Measurements from ENCODE around the gene C8A. TPM values are rescaled to one million over a fixed set of nuclear protein-coding genes. Genes with fewer than 3 reads are reported as not detected.

The C8A gene
- total RNA-seq (under 1 TPM in 1 of 10 donors, not detected in 9; 0.09 TPM), polyA plus RNA-seq (not detected)
- long read RNA-seq, donor 1 = 0 reads
- long read RNA-seq, donor 2 = 0 reads
- long read RNA-seq, donor 3 = 0 reads

DNA sequence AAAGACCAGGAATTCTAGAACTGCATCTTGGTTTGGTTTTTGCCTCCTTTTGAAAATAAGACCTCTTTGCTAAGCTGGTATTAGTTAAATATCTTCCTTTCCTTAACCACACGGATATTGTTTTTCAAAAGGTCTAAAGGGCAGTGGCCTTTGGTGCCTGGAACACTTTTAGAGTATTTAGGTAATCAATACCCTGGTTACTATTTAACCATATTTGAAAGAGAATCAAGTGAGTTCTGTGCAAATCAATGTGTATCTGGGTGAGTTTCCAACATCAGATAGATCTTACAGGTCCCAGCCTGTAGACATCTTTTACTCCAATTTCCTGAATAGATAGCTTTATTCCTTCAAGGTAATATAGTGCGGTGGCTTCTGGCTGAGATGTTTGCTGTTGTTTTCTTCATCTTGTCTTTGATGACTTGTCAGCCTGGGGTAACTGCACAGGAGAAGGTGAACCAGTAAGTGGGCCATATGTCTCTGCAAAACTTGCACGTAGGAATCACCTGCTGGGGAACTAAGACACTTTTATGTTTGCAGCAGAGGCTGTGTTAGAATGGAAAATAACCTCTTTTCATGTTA lies at the start of gene C8A:
Gene C8A, plus strand, starts transcription at position 277 of the 579 bp plus-strand sequence. Its CDS starts 105 bp downstream, at position 382.
- no peaks in the 10 kb centered on the region for H3K4me1 ChIP-seq
- no peak within 1 kb of the TSS for H3K4me3 ChIP-seq
- intact Hi-C loops (cut with DNase I) = loop anchor here in 1 of 10 donors (10.0 kb wide), 1 partner anchor 110 kb away; the partner anchor contains the start of gene C8B
- 77 to 85% methylated on average over 3 of the region's 3 CpGs for WGBS, 2 donors
- no peaks in the 10 kb centered on the region for H3K36me3 ChIP-seq
- ATAC-seq (no peak), DNase-seq (no peak)
- H3K27ac ChIP-seq = no peak within 1 kb of the TSS
- no peak for TF ChIP-seq CTCF (IDR thresholded peaks at IDR 0.05)
- peaks cover 0 to 4% (median 0%) of the 10 kb centered on the region in 7 donors for H3K27me3 ChIP-seq
- no peaks in the 10 kb centered on the region for H3K9me3 ChIP-seq

DNA sequence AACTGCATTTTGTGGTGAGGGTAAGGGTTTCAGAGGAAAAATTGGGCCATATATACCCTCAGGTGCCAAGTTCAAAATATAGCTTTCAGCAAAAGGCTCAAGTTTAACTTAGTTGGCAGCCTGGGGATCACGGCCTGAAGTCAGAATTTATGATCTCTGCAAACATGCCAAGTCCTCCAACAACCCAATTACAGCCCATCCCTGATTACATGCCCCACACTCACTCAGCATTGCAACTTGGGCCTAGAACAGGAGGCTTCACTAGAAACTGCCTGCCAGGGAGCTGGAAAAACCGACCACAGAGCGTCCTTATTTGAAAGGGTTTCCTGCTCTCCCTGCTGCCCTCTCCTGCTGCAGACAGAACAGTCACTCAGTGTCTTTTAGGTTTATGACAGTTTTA lies 47.8 kb upstream of the C8A start:
- TF ChIP-seq CTCF (IDR thresholded peaks at IDR 0.05) = peak in 3 of 9 donors; percentile 9 to 35 (median 28)
- intact Hi-C loops (cut with DNase I) = loop anchor here in 1 of 10 donors (10.0 kb wide), 1 partner anchor 162 kb away; the partner anchor contains the start of gene PRKAA2
- Histone ChIP-seq H3K4me3 (no peak overlapping the region), H3K4me1 (peaks cover 0 to 53% (median 12%) of the 10 kb centered on the region in 9 donors), H3K36me3 (no peaks in the 10 kb centered on the region), H3K27me3 (peaks cover 0 to 4% (median 0%) of the 10 kb centered on the region in 7 donors), H3K27ac (peak overlapping the region in 9 of 10 donors; percentile 9 to 65 (median 54)), H3K9me3 (no peaks in the 10 kb centered on the region)
- DNase-seq = no peak
- 40 to 41% methylated on average over 3 of the region's 3 CpGs for WGBS, 2 donors
- ATAC-seq = peak in 5 of 8 donors; percentile 41 to 55 (median 50)

GRCh38 chr1:56808410-56808809 lies 46.2 kb upstream of the C8A start:
- peak overlapping the region in 4 of 10 donors; percentile 26 to 65 (median 52) for H3K27ac ChIP-seq
- WGBS, 2 donors = 79 to 80% methylated on average over 1 of the region's 1 CpG
- H3K36me3 ChIP-seq = no peaks in the 10 kb centered on the region
- ATAC-seq (no peak), DNase-seq (no peak)
- no peaks in the 10 kb centered on the region for H3K9me3 ChIP-seq
- H3K4me3 ChIP-seq = no peak overlapping the region
- TF ChIP-seq CTCF (IDR thresholded peaks at IDR 0.05) = no peak
- H3K4me1 ChIP-seq = peaks cover 0 to 63% (median 12%) of the 10 kb centered on the region in 9 donors
- peaks cover 0 to 8% (median 0%) of the 10 kb centered on the region in 7 donors for H3K27me3 ChIP-seq
- intact Hi-C loops (cut with DNase I) = loop anchor here in 1 of 10 donors (10.0 kb wide), 1 partner anchor 164 kb away; the partner anchor contains the start of gene PRKAA2

DNA sequence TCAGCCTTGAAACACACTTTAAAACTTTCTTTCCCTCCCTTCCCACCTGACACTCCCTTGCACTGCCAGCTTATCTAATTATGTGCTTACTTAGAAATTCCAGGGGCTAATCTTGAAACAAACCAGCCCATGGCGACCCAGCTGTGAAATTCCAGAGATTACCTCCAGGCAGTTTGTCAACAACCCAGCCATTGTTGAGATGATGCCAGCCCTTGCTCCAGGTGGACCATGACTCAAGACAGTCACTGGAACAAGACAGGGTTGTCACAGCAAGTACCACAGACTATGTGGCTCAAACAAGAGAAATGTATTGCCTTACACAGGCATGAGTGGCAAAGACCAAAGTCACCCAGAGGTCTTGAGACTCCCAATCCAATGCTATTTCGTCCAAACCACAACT lies 43.3 kb upstream of the C8A start:
- DNase-seq (no peak), ATAC-seq (peak in 6 of 8 donors; percentile 29 to 61 (median 59))
- Histone ChIP-seq H3K27ac (peak overlapping the region in 9 of 10 donors; percentile 15 to 67 (median 57)), H3K4me3 (no peak overlapping the region), H3K36me3 (no peaks in the 10 kb centered on the region), H3K9me3 (peaks cover 0 to 15% (median 0%) of the 10 kb centered on the region in 11 donors), H3K4me1 (peaks cover 0 to 64% (median 12%) of the 10 kb centered on the region in 9 donors), H3K27me3 (peaks cover 0 to 8% (median 0%) of the 10 kb centered on the region in 7 donors)
- TF ChIP-seq CTCF (IDR thresholded peaks at IDR 0.05) = no peak
- 27 to 33% methylated on average over 2 of the region's 2 CpGs for WGBS, 2 donors
- intact Hi-C loops (cut with DNase I) = loop anchor here in 4 of 10 donors (10.0 kb wide), 3 partner anchors 97 to 1527 kb away; partner anchors contain the start of gene PRKAA2 (in 2 of the 4)

Data from heart right ventricle (tissue), 16 donors.